HEK293 (cell line): ENCODE measurements around the gene PWWP2A.

Source experiments
- HOXA7 ChIP-seq: sonication (generic); formaldehyde crosslinking; IDR thresholded peaks from 2 replicates; pipeline ENCODE4 v1.8.1; 2022; ENCODE audit warnings: missing genetic modification reagents, borderline replicate concordance
- KLF16 ChIP-seq: fragments of 450-650 bp; formaldehyde crosslinking; IDR thresholded peaks from 2 replicates; pipeline ENCODE4 v1.5.1; 2017; ENCODE audit warnings: missing biosample characterization, missing genetic modification characterization
- MZF1 ChIP-seq: fragments of 450-650 bp; formaldehyde crosslinking; IDR thresholded peaks from 2 replicates; pipeline ENCODE4 v1.5.1; 2017; ENCODE audit warnings: missing biosample characterization, missing genetic modification characterization, borderline replicate concordance
- PRDM6 ChIP-seq: fragments of 450-650 bp; formaldehyde crosslinking; IDR thresholded peaks from 2 replicates; pipeline ENCODE4 v1.5.1; 2017; ENCODE audit warnings: missing biosample characterization, missing genetic modification characterization
- SCRT1 ChIP-seq: fragments of 450-650 bp; formaldehyde crosslinking; IDR thresholded peaks from 2 replicates; pipeline ENCODE4 v1.5.1; 2016; ENCODE audit warnings: missing biosample characterization, missing genetic modification characterization, borderline replicate concordance
- YY1 ChIP-seq: fragments of 450-650 bp; formaldehyde crosslinking; IDR thresholded peaks from 2 replicates; pipeline ENCODE4 v1.5.1; 2018; ENCODE audit warnings: missing biosample characterization, missing genetic modification characterization
- ZBTB17 ChIP-seq: fragments of 450-650 bp; formaldehyde crosslinking; IDR thresholded peaks from 2 replicates; pipeline ENCODE4 v1.5.1; 2016; ENCODE audit warnings: missing biosample characterization, missing genetic modification characterization
- ZBTB20 ChIP-seq: fragments of 450-650 bp; formaldehyde crosslinking; IDR thresholded peaks from 2 replicates; pipeline ENCODE4 v1.5.1; 2016; ENCODE audit warnings: missing biosample characterization, missing genetic modification characterization
- ZBTB21 ChIP-seq: fragments of 450-650 bp; formaldehyde crosslinking; IDR thresholded peaks from 2 replicates; pipeline ENCODE4 v1.5.1; 2017; ENCODE audit warnings: missing biosample characterization, missing genetic modification characterization
- ZFP41 ChIP-seq: fragments of 450-650 bp; formaldehyde crosslinking; IDR thresholded peaks from 2 replicates; pipeline ENCODE4 v1.5.1; 2016; ENCODE audit warnings: missing biosample characterization, missing genetic modification characterization, borderline replicate concordance
- ZIC2 ChIP-seq: fragments of 450-650 bp; formaldehyde crosslinking; IDR thresholded peaks from 2 replicates; pipeline ENCODE4 v1.5.1; 2016; ENCODE audit warnings: missing biosample characterization, missing genetic modification characterization
- ZNF121 ChIP-seq: fragments of 450-650 bp; formaldehyde crosslinking; IDR thresholded peaks from 2 replicates; pipeline ENCODE4 v1.5.1; 2016; ENCODE audit warnings: missing biosample characterization, missing genetic modification characterization
- ZNF133 ChIP-seq: fragments of 450-650 bp; formaldehyde crosslinking; IDR thresholded peaks from 2 replicates; pipeline ENCODE4 v1.5.1; 2016; ENCODE audit warnings: missing biosample characterization, missing genetic modification characterization
- ZNF138 ChIP-seq: fragments of 450-650 bp; formaldehyde crosslinking; IDR thresholded peaks from 2 replicates; pipeline ENCODE4 v1.5.1; 2016; ENCODE audit warnings: missing biosample characterization, missing genetic modification characterization, borderline replicate concordance
- ZNF140 ChIP-seq: fragments of 450-650 bp; formaldehyde crosslinking; IDR thresholded peaks from 2 replicates; pipeline ENCODE4 v1.5.1; 2016; ENCODE audit warnings: missing biosample characterization, missing genetic modification characterization
- ZNF155 ChIP-seq: fragments of 450-650 bp; formaldehyde crosslinking; IDR thresholded peaks from 2 replicates; pipeline ENCODE4 v1.5.1; 2016; ENCODE audit warnings: missing biosample characterization, missing genetic modification characterization
- ZNF157 ChIP-seq: fragments of 450-650 bp; formaldehyde crosslinking; IDR thresholded peaks from 2 replicates; pipeline ENCODE4 v1.5.1; 2016; ENCODE audit warnings: missing biosample characterization, missing genetic modification characterization
- ZNF16 ChIP-seq: fragments of 450-650 bp; formaldehyde crosslinking; IDR thresholded peaks from 2 replicates; pipeline ENCODE4 v1.5.1; 2016; ENCODE audit warnings: low read depth, missing biosample characterization, missing genetic modification characterization
- ZNF223 ChIP-seq: fragments of 450-650 bp; formaldehyde crosslinking; IDR thresholded peaks from 2 replicates; pipeline ENCODE4 v1.5.1; 2016; ENCODE audit warnings: missing biosample characterization, missing genetic modification characterization
- ZNF274 ChIP-seq, 2 experiments: fragments of 200-500 bp in 1 of 2; fragments of 450-650 bp in 1 of 2; sonication (Bioruptor generic) in 1 of 2; formaldehyde crosslinking in 1 of 2; IDR thresholded peaks; 2 replicates each; pipeline versions ENCODE4 v1.5.1 to v1.6.1; 2014 to 2016; ENCODE audit warnings: borderline replicate concordance in 1 of 2, inconsistent platforms in 1 of 2, low read length in 1 of 2, missing biosample characterization in 1 of 2, missing genetic modification characterization in 1 of 2
- ZNF292 ChIP-seq: fragments of 450-650 bp; formaldehyde crosslinking; IDR thresholded peaks from 2 replicates; pipeline ENCODE4 v1.5.1; 2016; ENCODE audit warnings: low read depth, missing biosample characterization, missing genetic modification characterization, borderline replicate concordance
- ZNF394 ChIP-seq: fragments of 450-650 bp; formaldehyde crosslinking; IDR thresholded peaks from 2 replicates; pipeline ENCODE4 v1.5.1; 2016; ENCODE audit warnings: missing biosample characterization, missing genetic modification characterization, mild to moderate bottlenecking, moderate library complexity, borderline replicate concordance
- ZNF473 ChIP-seq: fragments of 450-650 bp; formaldehyde crosslinking; IDR thresholded peaks from 2 replicates; pipeline ENCODE4 v1.5.1; 2017; ENCODE audit warnings: missing biosample characterization, missing genetic modification characterization
- ZNF530 ChIP-seq: fragments of 450-650 bp; formaldehyde crosslinking; IDR thresholded peaks from 2 replicates; pipeline ENCODE4 v1.5.1; 2016; ENCODE audit warnings: low read depth, missing biosample characterization, missing genetic modification characterization
- ZNF544 ChIP-seq: fragments of 450-650 bp; formaldehyde crosslinking; IDR thresholded peaks from 2 replicates; pipeline ENCODE4 v1.5.0; 2017; ENCODE audit warnings: missing biosample characterization, missing genetic modification characterization
- ZNF548 ChIP-seq: fragments of 450-650 bp; formaldehyde crosslinking; IDR thresholded peaks from 2 replicates; pipeline ENCODE4 v1.5.1; 2016; ENCODE audit warnings: missing biosample characterization, missing genetic modification characterization
- ZNF555 ChIP-seq: fragments of 450-650 bp; formaldehyde crosslinking; conservative IDR thresholded peaks from 2 replicates; pipeline ENCODE4 v1.5.1; 2017; ENCODE audit warnings: missing biosample characterization, mild to moderate bottlenecking, missing genetic modification characterization, inconsistent platforms
- ZNF580 ChIP-seq: fragments of 450-650 bp; formaldehyde crosslinking; IDR thresholded peaks from 2 replicates; pipeline ENCODE4 v1.5.1; 2016; ENCODE audit warnings: missing biosample characterization, missing genetic modification characterization
- ZNF596 ChIP-seq: fragments of 450-650 bp; IDR thresholded peaks from 2 replicates; pipeline ENCODE4 v1.5.0; 2018; ENCODE audit warnings: missing biosample characterization, mild to moderate bottlenecking, missing genetic modification characterization, moderate library complexity
- ZNF629 ChIP-seq: fragments of 450-650 bp; formaldehyde crosslinking; IDR thresholded peaks from 2 replicates; pipeline ENCODE4 v1.5.1; 2017; ENCODE audit warnings: missing biosample characterization, missing genetic modification characterization
- ZNF664 ChIP-seq: fragments of 450-650 bp; formaldehyde crosslinking; IDR thresholded peaks from 2 replicates; pipeline ENCODE4 v1.5.1; 2016; ENCODE audit warnings: missing biosample characterization, missing genetic modification characterization
- ZNF692 ChIP-seq: fragments of 450-650 bp; formaldehyde crosslinking; IDR thresholded peaks from 2 replicates; pipeline ENCODE4 v1.5.1; 2016; ENCODE audit warnings: missing biosample characterization, missing genetic modification characterization
- ZSCAN16 ChIP-seq: fragments of 450-650 bp; formaldehyde crosslinking; IDR thresholded peaks from 2 replicates; pipeline ENCODE4 v1.5.1; 2016; ENCODE audit warnings: missing biosample characterization, missing genetic modification characterization
- TF ChIP-seq, protein P1 (sequence below): fragments of 450-650 bp; formaldehyde crosslinking; IDR thresholded peaks from 2 replicates; pipeline ENCODE4; 2016; ENCODE audit warnings: missing biosample characterization, missing genetic modification characterization
- TF ChIP-seq, protein P2 (sequence below): fragments of 450-650 bp; formaldehyde crosslinking; IDR thresholded peaks from 2 replicates; pipeline ENCODE4 v1.5.1; 2016; ENCODE audit warnings: missing biosample characterization, missing genetic modification characterization

The PWWP2A gene

DNA sequence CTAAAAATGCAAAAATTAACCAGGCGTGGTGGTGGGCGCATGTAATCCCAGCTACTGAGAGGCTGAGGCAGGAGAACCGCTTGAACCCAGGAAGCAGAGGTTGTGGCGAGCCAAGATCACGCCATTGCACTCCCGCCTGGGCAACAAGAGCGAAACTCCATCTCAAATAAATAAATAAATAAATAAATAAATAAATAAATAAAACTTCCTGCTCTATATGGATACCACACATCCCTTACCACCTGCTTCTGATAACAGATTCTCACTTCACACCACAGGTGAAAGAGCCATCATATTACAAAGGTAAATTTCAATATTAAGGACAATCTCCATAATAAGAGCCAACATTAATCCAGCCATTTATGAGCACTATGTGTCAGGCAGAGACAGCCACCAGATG is 9.4 kb upstream of the PWWP2A start (continued):
- TF ChIP-seq ZNF223 (tag by site-specific recombination) (0 out of 2 replicates have a peak, but pooled peaks have one; percentile 50), ZNF580 (0 out of 2 replicates have a peak, but pooled peaks have one; percentile 28), KLF16 (tag by site-specific recombination) (no peak), ZNF530 (tag by site-specific recombination) (no peak), ZSCAN16 (tag by site-specific recombination) (no peak), ZNF544 (tag by site-specific recombination) (no peak), ZNF140 (tag by site-specific recombination) (peak; percentile 67; the same call in 1 of the 2 replicates), ZNF155 (tag by site-specific recombination) (no peak), ZBTB21 (tag by site-specific recombination) (no peak), ZNF394 (peak; percentile 92), ZNF664 (0 out of 2 replicates have a peak, but pooled peaks have one; percentile 27), SCRT1 (tag by site-specific recombination) (no peak), MZF1 (tag by site-specific recombination) (no peak), ZNF548 (tag by site-specific recombination) (no peak), ZNF133 (no peak), ZNF555 (peak; percentile 77), ZNF138 (tag by site-specific recombination) (0 out of 2 replicates have a peak, but pooled peaks have one; percentile 54), ZNF692 (tag by site-specific recombination) (no peak), ZNF157 (no peak), ZNF274 (IDR thresholded peaks at IDR 0.05; ENCODE audit: low read length) (no peak), ZNF274 (tag by site-specific recombination; IDR thresholded peaks at IDR 0.05; ENCODE audit: borderline replicate concordance) (no peak), ZFP41 (tag by site-specific recombination) (no peak), ZNF629 (tag by site-specific recombination) (peak; percentile 46; the same call in 1 of the 2 replicates), HOXA7 (no peak), PRDM6 (no peak), ZNF292 (0 out of 2 replicates have a peak, but pooled peaks have one; percentile 49), ZBTB20 (no peak), ZNF121 (tag by site-specific recombination) (no peak), ZNF596 (no peak), ZBTB17 (no peak), ZNF473 (tag by site-specific recombination) (no peak), YY1 (tag by site-specific recombination) (no peak), ZIC2 (no peak), ZNF16 (tag by site-specific recombination) (no peak)
- TF ChIP-seq, protein P1, sequence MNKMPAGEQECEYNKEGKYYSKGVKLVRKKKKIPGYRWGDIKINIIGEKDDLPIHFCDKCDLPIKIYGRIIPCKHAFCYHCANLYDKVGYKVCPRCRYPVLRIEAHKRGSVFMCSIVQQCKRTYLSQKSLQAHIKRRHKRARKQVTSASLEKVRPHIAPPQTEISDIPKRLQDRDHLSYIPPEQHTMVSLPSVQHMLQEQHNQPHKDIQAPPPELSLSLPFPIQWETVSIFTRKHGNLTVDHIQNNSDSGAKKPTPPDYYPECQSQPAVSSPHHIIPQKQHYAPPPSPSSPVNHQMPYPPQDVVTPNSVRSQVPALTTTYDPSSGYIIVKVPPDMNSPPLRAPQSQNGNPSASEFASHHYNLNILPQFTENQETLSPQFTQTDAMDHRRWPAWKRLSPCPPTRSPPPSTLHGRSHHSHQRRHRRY (tag by site-specific recombination) = no peak
- TF ChIP-seq, protein P2, sequence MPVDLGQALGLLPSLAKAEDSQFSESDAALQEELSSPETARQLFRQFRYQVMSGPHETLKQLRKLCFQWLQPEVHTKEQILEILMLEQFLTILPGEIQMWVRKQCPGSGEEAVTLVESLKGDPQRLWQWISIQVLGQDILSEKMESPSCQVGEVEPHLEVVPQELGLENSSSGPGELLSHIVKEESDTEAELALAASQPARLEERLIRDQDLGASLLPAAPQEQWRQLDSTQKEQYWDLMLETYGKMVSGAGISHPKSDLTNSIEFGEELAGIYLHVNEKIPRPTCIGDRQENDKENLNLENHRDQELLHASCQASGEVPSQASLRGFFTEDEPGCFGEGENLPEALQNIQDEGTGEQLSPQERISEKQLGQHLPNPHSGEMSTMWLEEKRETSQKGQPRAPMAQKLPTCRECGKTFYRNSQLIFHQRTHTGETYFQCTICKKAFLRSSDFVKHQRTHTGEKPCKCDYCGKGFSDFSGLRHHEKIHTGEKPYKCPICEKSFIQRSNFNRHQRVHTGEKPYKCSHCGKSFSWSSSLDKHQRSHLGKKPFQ (tag by site-specific recombination) = no peak
